Esophagus (tissue), 2 donors: ENCODE measurements around the gene HOXA9. TPM values are rescaled to one million over a fixed set of nuclear protein-coding genes. Genes with fewer than 3 reads are reported as not detected.

ENCODE experiments used
- H3K27ac ChIP-seq, 2 donors: one replicate each; pipeline ENCODE4 v1.5.1; 2013; ENCODE audit warnings: low read depth in 2 of 2, mild to moderate bottlenecking in 2 of 2, inconsistent platforms in 1 of 2, low read length in 1 of 2, moderate library complexity in 1 of 2
- H3K27me3 ChIP-seq, 2 donors: one replicate each; pipeline ENCODE4 v1.6.1; 2013; ENCODE audit warnings: low read length in 2 of 2, control low read depth in 1 of 2, mild to moderate bottlenecking in 1 of 2; ENCODE audit not compliant: insufficient read depth in 2 of 2, control insufficient read depth in 1 of 2
- H3K36me3 ChIP-seq, 2 donors: one replicate each; pipeline ENCODE4 v1.6.1; 2013; ENCODE audit warnings: low read length in 1 of 2; ENCODE audit not compliant: control insufficient read depth in 2 of 2, insufficient read depth in 2 of 2
- H3K4me1 ChIP-seq, 2 donors: one replicate each; pipeline ENCODE4 v1.6.1; 2013; ENCODE audit warnings: low read length in 1 of 2; ENCODE audit not compliant: control insufficient read depth in 2 of 2, insufficient read depth in 2 of 2
- H3K4me3 ChIP-seq, 2 donors: one replicate each; pipeline ENCODE4 v1.5.1; 2013; ENCODE audit warnings: low read length in 2 of 2, mild to moderate bottlenecking in 2 of 2, low read depth in 1 of 2, moderate library complexity in 1 of 2
- H3K9me3 ChIP-seq, 2 donors: one replicate each; pipeline ENCODE4 v1.6.1; 2013; ENCODE audit warnings: mild to moderate bottlenecking in 2 of 2, low read depth in 1 of 2, low read length in 1 of 2, moderate library complexity in 1 of 2; ENCODE audit not compliant: control insufficient read depth in 2 of 2, insufficient read depth in 1 of 2
- WGBS, 2 donors: extraction: QIAGEN DNeasy Blood & Tissue Kit; methylation state at CpG; one replicate each; pipeline ENCODE4 v1.1.7; 2013; 5-methylcytosine and 5-hydroxymethylcytosine counted together
- polyA plus RNA-seq, 2 donors: library from polyadenylated mRNA; stranded (reverse); fragments of 200-250 nt; gene quantifications; one replicate each; pipeline ENCODE4 v1.2.3, GENCODE V29; 2013
- donor health status: healthy with polysubstance abuse.
- donor health status: Bipolar disorder and iron deficiency.

The HOXA9 gene
- polyA plus RNA-seq, 2 donors: 0.49 TPM

GRCh38 chr7:27159266-27160144, 5.8 kb downstream of the HOXA9 start:
- Histone ChIP-seq H3K9me3 (peaks cover 0 to 5% of the 10 kb centered on the region in 2 donors), H3K36me3 (no peaks in the 10 kb centered on the region), H3K4me1 (peaks cover 8 to 9% of the 10 kb centered on the region in 2 donors), H3K27ac (no peak overlapping the region), H3K4me3 (no peak overlapping the region), H3K27me3 (peaks cover 4 to 37% of the 10 kb centered on the region in 2 donors)
- 59 to 79% methylated on average over 27 of the region's 27 CpGs for WGBS, 2 donors

- H3K27ac ChIP-seq: no peak overlapping the region
- WGBS, 2 donors: 33 to 54% methylated on average over 35 of the region's 35 CpGs
- H3K4me1 ChIP-seq: peaks cover 8 to 9% of the 10 kb centered on the region in 2 donors
- H3K4me3 ChIP-seq: no peak overlapping the region
- no peaks in the 10 kb centered on the region for H3K36me3 ChIP-seq
- peaks cover 4 to 36% of the 10 kb centered on the region in 2 donors for H3K27me3 ChIP-seq
- peaks cover 0 to 5% of the 10 kb centered on the region in 2 donors for H3K9me3 ChIP-seq
Observed at GRCh38 chr7:27158436-27159265, 6.7 kb downstream of the HOXA9 start.

- no peak overlapping the region for H3K27ac ChIP-seq
- WGBS, 2 donors: 19 to 38% methylated on average over 30 of the region's 30 CpGs
- peaks cover 0 to 5% of the 10 kb centered on the region in 2 donors for H3K9me3 ChIP-seq
- no peak overlapping the region for H3K4me3 ChIP-seq
- H3K4me1 ChIP-seq: peaks cover 8 to 9% of the 10 kb centered on the region in 2 donors
- no peaks in the 10 kb centered on the region for H3K36me3 ChIP-seq
- H3K27me3 ChIP-seq: peaks cover 4 to 40% of the 10 kb centered on the region in 2 donors
Observed at GRCh38 chr7:27157702-27158431, 7.5 kb downstream of the HOXA9 start.

GRCh38 chr7:27156916-27157701, 8.2 kb downstream of the HOXA9 start:
- 21 to 29% methylated on average over 29 to 30 of the region's 30 CpGs for WGBS, 2 donors
- Histone ChIP-seq H3K4me3 (no peak overlapping the region), H3K27ac (no peak overlapping the region), H3K9me3 (peaks cover 0 to 5% of the 10 kb centered on the region in 2 donors), H3K36me3 (no peaks in the 10 kb centered on the region), H3K4me1 (peaks cover 8 to 9% of the 10 kb centered on the region in 2 donors), H3K27me3 (peaks cover 4 to 45% of the 10 kb centered on the region in 2 donors)

- Histone ChIP-seq H3K4me1 (peaks cover 8 to 12% of the 10 kb centered on the region in 2 donors), H3K27me3 (peaks cover 4 to 43% of the 10 kb centered on the region in 2 donors), H3K9me3 (peaks cover 0 to 5% of the 10 kb centered on the region in 2 donors), H3K27ac (peak within 1 kb of the TSS in 1 of 2 donors; percentile 14), H3K4me3 (peak within 1 kb of the TSS; percentile 49 to 53), H3K36me3 (no peaks in the 10 kb centered on the region)
- 3 to 6% methylated on average over 32 to 33 of the region's 33 CpGs for WGBS, 2 donors
Observed at GRCh38 chr7:27156508-27156898, 8.8 kb downstream of the HOXA9 start, which contains the start of gene HOXA7. TSS of gene HOXA7 (minus strand) at chr7:27156675. CDS start at chr7:27156545, 130 bp downstream.

- H3K4me3 ChIP-seq: peak overlapping the region; percentile 49 to 53
- peak overlapping the region in 1 of 2 donors; percentile 14 for H3K27ac ChIP-seq
- no peaks in the 10 kb centered on the region for H3K36me3 ChIP-seq
- WGBS, 2 donors: 4 to 7% methylated on average over 58 to 63 of the region's 63 CpGs
- peaks cover 8 to 15% of the 10 kb centered on the region in 2 donors for H3K4me1 ChIP-seq
- H3K9me3 ChIP-seq: peaks cover 0 to 5% of the 10 kb centered on the region in 2 donors
- H3K27me3 ChIP-seq: peaks cover 4 to 41% of the 10 kb centered on the region in 2 donors
Observed at GRCh38 chr7:27155816-27156507, 9.4 kb downstream of the HOXA9 start.

GRCh38 chr7:27154901-27155815, 10.2 kb downstream of the HOXA9 start:
- WGBS, 2 donors: 8 to 15% methylated on average over 48 of the region's 48 CpGs
- peak overlapping the region; percentile 18 to 49 for H3K4me3 ChIP-seq

More at GRCh38 chr7:27154901-27155815, 10.2 kb downstream of the HOXA9 start:
- no peaks in the 10 kb centered on the region for H3K36me3 ChIP-seq
- peaks cover 0 to 5% of the 10 kb centered on the region in 2 donors for H3K9me3 ChIP-seq
- peaks cover 4 to 41% of the 10 kb centered on the region in 2 donors for H3K27me3 ChIP-seq
- H3K4me1 ChIP-seq: peaks cover 4 to 18% of the 10 kb centered on the region in 2 donors
- H3K27ac ChIP-seq: no peak overlapping the region
